MCF 10A (cell line): Measurements from ENCODE around the gene SURF4. TPM values are rescaled to one million over a fixed set of nuclear protein-coding genes. Genes with fewer than 3 reads are reported as not detected.
A peak's percentile ranks its signal among the peaks of the same experiment; 100 is the strongest.
"Not testable (repeated sequence)": the region's sequence is repeated elsewhere in the genome, so short reads cannot be mapped to it uniquely, and the experiment has no call there.

Source experiments
- BruUV-seq: library from RNA; stranded (reverse); fragments of 400-500 nt; replicated peaks from 2 replicates; lab custom pipeline; 2021; lab: Mats Ljungman, UMichigan
- CTCF ChIA-PET: fragments of 300-600 bp; sonication (Branson Sonifier 250); formaldehyde crosslinking; extraction: SDS; loops from one replicate; lab custom pipeline; 2021; ENCODE audit warnings: antibody characterized with exemption, inconsistent platforms; lab: Yijun Ruan, JAX
- POLR2A ChIA-PET: fragments of 300-600, 350-650 bp; sonication (Branson Sonifier 250); formaldehyde crosslinking; extraction: SDS; loops from one replicate; lab custom pipeline; 2020; ENCODE audit warnings: antibody characterized with exemption, inconsistent platforms; lab: Yijun Ruan, JAX
- DNase-seq: peaks from one replicate; pipeline ENCODE4 v3.0.0-alpha.2; 2018; ENCODE audit not compliant: unreplicated experiment
- H3K27ac Mint-ChIP-seq: one replicate; pipeline ENCODE4 v1.8.0; 2022; ENCODE audit warnings: mild to moderate bottlenecking, low read depth, mixed read lengths; ENCODE audit not compliant: unreplicated experiment
- H3K27me3 Mint-ChIP-seq: one replicate; pipeline ENCODE4 v1.8.0; 2022; ENCODE audit warnings: mixed read lengths; ENCODE audit not compliant: insufficient read depth, unreplicated experiment
- H3K36me3 Mint-ChIP-seq: one replicate; pipeline ENCODE4 v1.8.0; 2022; ENCODE audit warnings: mild to moderate bottlenecking, moderate library complexity, mixed read lengths; ENCODE audit not compliant: insufficient read depth, unreplicated experiment
- H3K4me1 Mint-ChIP-seq: one replicate; pipeline ENCODE4 v1.8.0; 2022; ENCODE audit warnings: mixed read lengths; ENCODE audit not compliant: insufficient read depth, unreplicated experiment
- H3K4me3 Mint-ChIP-seq: one replicate; pipeline ENCODE4 v1.8.0; 2022; ENCODE audit warnings: mild to moderate bottlenecking, moderate library complexity, mixed read lengths; ENCODE audit not compliant: unreplicated experiment
- H3K9me3 Mint-ChIP-seq: one replicate; pipeline ENCODE4 v1.8.0; 2022; ENCODE audit warnings: mixed read lengths; ENCODE audit not compliant: unreplicated experiment
- CTCF ChIP-seq: fragments of 200-600 bp; IDR thresholded peaks from one replicate; pipeline ENCODE4 v1.8.0; 2022; ENCODE audit warnings: antibody characterized with exemption, mild to moderate bottlenecking; ENCODE audit not compliant: unreplicated experiment
- intact Hi-C: fragments of 100-400 bp; cut with micrococcal nuclease; formaldehyde crosslinking; loops from 2 replicates; pipeline ENCODE4 v1.14.1; 2022
- total RNA-seq: library from RNA; stranded (reverse); gene quantifications from 2 replicates; pipeline ENCODE4 v1.2.3, GENCODE V29; 2022

The SURF4 gene
- total RNA-seq, 1 experiment from 2014 or later = 198 TPM

- intact Hi-C loops = no loop called here
- DNase-seq = no peak
- Mint-ChIP-seq H3K4me3 (no peak overlapping the region), H3K27ac (no peak overlapping the region), H3K4me1 (peaks cover 11% of the 10 kb centered on the region), H3K27me3 (no peaks in the 10 kb centered on the region), H3K36me3 (peaks cover 45% of the 10 kb centered on the region), H3K9me3 (no peaks in the 10 kb centered on the region)
- POLR2A ChIA-PET = no interaction called here
- BruUV-seq = no TSS peak
- CTCF ChIA-PET = interaction anchor here (2.9 to 5.1 kb wide), 2 partner anchors 145 to 152 kb away, joined by 12 to 72 read pairs; no protein-coding TSS in a partner anchor
- no peak for TF ChIP-seq CTCF
Observed at GRCh38 chr9:133331641-133332380, 44.0 kb downstream of the SURF4 start.

- intact Hi-C loops = no loop called here
- DNase-seq = no peak
- Mint-ChIP-seq H3K27me3 (no peaks in the 10 kb centered on the region), H3K4me1 (peaks cover 11% of the 10 kb centered on the region), H3K27ac (no peak overlapping the region), H3K9me3 (no peaks in the 10 kb centered on the region), H3K36me3 (peaks cover 43% of the 10 kb centered on the region), H3K4me3 (no peak overlapping the region)
- ChIA-PET POLR2A (no interaction called here), CTCF (interaction anchor here (0.9 to 5.1 kb wide), 8 partner anchors 11 to 291 kb away, joined by 3 to 72 read pairs (median 8); no protein-coding TSS in a partner anchor)
- BruUV-seq = no TSS peak
- TF ChIP-seq CTCF = no peak
Observed at GRCh38 chr9:133331221-133331620, 44.6 kb downstream of the SURF4 start.

GRCh38 chr9:133329306-133330156 is 46.3 kb downstream of the SURF4 start:
- H3K4me1 Mint-ChIP-seq, H3K4me3 Mint-ChIP-seq, H3K27me3 Mint-ChIP-seq, H3K27ac Mint-ChIP-seq, H3K9me3 Mint-ChIP-seq, BruUV-seq: not testable (repeated sequence)
- H3K36me3 Mint-ChIP-seq = peaks cover 33% of the 10 kb centered on the region
- peak; percentile 37 for DNase-seq
- ChIA-PET POLR2A (interaction anchor here (0.6 to 1.7 kb wide), 5 partner anchors 14 to 145 kb away, joined by 3 to 6 read pairs (median 3); no protein-coding TSS in a partner anchor), CTCF (interaction anchor here (0.6 to 5.1 kb wide), 18 partner anchors 9 to 664 kb away, joined by 3 to 72 read pairs (median 4); no protein-coding TSS in a partner anchor)
- TF ChIP-seq CTCF = peak; percentile 70
- intact Hi-C loops = loop anchor here (1.0 kb wide), 1 partner anchor 144 kb away; no protein-coding TSS in a partner anchor
